Hematopoietic multipotent progenitor cell (in vitro differentiated cells): ENCODE results near the gene KIAA1328. TPM values are rescaled to one million over a fixed set of nuclear protein-coding genes. Genes with fewer than 3 reads are reported as not detected.

Source experiments
- DNase-seq, 3 donors: peaks; one replicate each; pipeline ENCODE4 v3.0.0-alpha.2; 2011 to 2015; ENCODE audit warnings: low read depth in 2 of 3, low spot score in 2 of 3
- total RNA-seq: library from RNA; depleted of rRNA; stranded (reverse); fragments of >200 nt; gene quantifications from one replicate; pipeline ENCODE4 v1.2.3, GENCODE V29; 2012

KIAA1328 gene
- total RNA-seq, 1 donor = 8.9 TPM

DNA sequence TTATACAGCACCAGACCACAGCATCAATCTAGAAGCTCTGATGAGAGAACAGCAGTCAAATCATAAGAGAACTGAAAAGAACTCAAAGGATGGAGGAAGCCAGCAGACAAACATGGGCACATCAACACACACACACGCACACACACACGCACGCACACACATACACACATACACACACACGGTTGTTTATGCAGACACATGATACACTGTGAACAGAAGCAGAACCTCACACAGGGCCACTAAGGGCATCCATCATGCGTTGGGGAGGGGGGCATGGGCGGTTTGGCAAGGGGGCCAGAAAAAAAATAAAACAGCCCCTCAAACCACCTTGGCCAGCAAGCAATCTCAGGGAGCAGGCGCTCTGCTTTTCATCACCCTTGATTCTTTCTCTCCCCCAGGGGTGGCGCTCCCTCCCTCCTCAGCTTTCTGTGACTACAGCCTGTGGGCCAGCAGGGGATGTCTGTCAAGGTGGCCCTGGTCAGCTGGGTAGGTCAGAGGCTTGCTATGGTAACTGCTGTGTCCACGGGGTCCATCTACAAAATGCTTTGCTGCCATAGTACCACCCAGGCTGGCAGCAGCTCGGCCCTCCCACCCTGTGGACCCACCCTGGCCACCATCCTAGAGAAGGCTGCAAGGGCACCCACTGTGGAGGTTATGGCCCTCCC is 418.7 kb downstream of the KIAA1328 start:
- DNase-seq = no peak

DNA sequence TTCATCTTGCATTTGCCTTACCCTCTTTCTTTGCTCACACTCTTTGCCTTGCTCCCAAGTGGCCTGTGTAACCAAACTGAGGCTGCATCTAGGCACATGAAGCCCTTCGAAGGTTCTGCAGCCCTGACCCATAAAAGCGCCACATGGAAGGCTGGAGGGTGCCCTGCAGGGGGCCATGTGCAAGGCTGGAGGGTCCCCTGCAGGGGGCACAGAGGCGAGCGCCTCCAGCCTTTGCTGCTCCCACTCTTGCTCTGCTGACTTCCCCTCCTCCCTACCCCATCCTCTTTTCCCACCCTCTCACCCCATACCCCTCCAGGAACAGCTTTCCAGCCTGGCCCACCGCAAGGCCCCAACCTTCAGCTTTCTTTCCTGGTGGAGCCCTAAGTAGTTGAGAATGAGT is 419.4 kb downstream of the KIAA1328 start:
- DNase-seq = no peak

DNA sequence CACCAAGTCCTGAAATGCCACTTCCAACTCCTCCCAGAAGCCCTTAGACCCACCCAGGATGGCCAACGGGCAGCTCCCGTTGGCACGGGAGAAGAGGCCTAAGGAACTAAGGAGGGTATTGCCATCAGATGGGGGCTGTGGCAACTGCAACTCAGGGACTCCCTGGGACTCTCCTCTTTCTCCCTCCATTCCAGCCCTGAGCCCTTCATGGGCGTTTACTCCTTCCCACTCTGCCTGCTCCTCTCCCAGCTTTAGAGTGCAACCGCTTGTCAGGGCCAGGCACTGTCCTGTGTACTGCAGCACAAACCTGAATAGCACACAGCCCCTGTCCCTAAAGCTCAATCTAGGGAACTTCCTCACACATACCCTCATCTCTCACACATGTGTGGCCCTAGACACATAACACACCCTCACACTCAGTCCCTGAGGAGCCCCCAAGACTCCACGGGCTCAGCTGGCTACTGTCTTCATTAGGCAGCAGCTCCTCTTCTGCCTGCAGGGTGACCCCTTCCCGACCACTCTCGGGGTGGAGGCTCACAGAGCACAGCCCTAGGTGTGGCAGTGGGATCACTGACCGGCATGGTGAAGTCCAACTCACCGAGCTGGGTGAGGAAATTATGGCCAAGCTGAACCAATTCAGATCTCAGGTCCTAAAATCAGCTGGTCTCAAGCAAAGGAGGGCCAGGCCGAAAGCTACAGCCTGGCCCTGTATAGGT is 420.4 kb downstream of the KIAA1328 start:
- DNase-seq = no peak

DNA sequence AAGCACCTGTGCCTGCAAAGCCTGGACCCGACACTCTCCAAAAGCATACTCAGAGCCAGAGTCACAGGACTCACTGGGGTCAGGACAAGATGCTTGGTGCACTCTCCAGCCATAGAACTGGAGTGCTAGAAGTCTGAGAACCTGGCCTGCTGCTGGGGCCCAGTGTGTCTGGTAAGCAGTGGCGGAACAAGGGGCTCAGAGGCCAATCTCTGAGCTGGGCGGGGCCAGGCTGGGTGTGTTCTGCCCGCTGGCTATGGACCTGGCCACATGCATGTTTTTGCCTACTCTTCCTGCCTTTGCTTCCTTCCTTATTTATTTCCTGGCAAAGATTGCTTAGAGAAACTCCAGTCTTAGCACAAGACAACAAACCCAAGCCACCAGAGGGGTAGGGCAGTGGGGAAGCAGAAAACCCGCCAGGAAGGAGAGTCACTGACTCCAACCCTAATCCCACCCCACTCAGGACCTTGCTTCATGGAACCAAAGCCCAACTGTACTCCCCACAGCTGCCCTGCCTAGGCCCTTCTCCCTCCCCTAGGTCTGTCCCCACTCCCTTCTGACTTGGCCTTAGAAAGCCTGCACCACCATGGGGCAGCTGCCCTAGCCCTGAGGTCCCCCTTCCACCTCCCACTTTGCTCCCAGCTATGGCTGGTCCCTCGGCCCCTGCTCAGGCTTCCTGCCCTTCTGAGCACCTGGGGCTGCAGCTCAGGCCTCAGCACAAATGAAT is 421.1 kb downstream of the KIAA1328 start:
- no peak for DNase-seq

DNA sequence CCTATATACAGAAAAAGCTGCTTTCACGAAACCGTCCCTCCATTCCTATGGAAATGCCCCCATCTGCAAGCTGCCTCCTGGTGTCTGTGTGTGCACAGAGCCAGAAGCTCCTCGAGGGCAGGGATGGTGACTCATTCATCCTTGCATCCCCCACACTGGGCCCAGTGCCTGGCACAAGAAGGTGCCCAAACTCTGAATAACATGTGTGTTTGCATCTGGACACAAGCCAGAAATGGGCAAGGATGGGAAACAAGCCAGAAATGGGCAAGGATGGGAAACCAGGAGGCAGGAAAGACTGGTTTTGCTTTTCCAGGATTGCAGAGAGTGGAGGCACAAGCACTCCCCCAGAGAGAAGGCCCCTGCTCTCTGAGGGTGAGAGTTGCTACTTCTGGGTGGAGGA is 422.8 kb downstream of the KIAA1328 start:
- no peak for DNase-seq

DNA sequence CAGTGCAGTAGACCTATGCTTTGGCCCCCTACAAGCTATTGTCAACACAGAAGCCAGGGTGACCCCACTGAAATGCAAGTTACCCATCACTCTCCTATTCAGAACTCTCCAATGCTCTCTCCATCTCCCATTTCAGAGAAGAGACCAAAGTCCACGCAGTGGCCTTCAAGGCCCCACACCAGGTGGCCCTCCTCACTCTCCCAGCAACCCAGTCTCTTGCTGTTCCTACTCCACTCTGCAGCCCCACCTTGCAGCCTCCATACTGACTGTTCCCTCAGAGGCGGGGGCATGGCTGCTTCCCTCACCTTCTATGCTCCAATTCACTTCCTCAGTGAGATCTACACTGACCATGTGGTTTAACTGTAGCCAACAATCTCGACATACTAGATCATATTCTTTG is 423.4 kb downstream of the KIAA1328 start:
- DNase-seq = no peak

DNA sequence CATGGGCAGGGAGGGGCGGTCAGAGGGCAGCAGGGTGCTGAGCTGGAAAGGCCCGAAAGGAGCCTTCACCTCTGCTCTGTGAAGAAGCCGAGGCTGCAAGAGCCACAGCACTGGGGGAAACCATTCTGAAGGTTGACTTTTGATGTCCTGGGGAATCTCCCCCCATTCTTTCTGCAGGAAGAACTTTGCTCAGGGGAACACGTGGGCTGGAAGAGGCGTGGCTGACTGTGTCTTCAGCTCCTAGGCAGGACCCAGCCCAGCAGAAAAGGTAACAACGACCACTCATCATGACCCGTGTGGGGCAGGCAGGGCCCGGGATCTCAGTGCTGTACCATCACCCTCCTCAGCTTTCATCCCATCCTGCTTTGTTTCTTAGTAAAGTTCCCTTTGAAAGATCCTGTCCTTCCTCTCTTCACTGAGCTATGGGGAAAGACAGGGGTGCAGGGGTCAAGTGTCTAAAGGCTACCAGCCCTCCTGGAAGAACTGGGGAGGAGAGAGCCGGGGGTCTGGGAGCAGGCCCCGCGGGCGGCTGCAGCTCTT is 424.0 kb downstream of the KIAA1328 start:
- no peak for DNase-seq

DNA sequence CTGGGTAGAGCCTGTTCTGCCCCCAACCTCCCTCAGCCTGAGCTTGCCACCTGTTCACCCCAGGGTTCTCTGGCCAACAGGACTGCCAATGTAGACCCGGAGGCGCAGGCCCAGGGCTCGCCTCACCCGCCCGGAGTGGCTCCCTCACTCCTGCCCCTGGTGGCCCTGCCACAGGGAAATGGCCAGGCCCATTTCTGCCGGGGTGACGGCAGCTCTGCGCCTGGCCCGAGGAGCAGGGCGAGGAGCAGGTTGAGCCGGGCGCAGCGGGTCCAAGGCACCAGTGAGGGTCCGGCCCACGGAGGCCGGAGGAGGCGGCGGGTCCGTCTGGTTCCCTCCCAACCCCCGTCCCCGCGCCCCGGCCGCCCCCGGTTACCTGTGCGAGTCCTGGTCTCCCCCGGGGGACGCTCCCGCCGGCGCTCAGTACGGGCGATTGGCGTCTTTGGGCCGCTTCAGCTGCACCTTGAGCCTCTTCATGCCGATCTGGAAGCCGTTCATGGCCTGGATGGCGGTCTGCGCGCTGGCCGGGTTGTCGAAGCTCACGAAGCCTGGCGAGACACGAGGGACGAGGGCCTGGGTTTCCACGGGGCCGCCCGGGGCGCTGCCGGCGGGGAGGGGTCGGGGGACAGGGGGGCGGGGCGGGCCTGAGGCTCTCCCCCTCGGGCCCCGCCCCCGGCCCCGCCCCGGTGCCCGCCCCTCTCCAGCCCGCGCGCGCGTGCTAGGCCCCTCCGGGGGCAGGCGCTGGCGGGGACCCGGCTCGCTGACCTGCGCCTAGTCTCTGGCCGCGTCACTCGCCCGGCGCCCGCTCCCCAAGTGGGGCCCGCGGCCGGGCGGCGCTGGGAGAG is 424.7 kb downstream of the KIAA1328 start:
- peak in 2 of 3 donors; percentile 10 to 25 for DNase-seq

DNA sequence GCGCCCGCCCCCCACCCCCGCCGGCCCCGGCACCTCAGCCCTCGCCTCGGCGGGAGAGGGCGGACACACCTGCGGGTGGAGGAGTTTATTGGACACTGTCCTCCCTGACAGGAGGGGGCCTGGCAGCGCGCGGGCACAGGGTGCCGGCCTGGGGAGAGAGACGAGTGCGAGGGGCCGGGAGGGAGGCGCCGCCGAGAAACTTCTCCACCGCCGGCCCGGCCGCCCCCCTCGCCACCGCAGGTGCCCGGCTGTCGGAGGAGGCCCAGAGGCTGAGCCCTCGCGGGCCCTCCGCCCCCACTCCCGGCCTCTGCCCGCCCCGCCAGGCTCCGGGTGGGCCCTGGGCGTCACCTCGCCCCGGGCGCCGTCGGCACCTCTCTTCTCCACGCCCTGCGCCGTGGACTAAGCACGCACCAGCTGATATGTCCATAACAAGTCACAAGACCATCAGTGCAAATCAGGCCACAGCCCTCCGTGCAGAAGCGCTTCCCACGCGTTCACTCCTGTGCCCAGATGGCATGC is 425.4 kb downstream of the KIAA1328 start:
- DNase-seq = peak in 1 of 3 donors; percentile 3

DNA sequence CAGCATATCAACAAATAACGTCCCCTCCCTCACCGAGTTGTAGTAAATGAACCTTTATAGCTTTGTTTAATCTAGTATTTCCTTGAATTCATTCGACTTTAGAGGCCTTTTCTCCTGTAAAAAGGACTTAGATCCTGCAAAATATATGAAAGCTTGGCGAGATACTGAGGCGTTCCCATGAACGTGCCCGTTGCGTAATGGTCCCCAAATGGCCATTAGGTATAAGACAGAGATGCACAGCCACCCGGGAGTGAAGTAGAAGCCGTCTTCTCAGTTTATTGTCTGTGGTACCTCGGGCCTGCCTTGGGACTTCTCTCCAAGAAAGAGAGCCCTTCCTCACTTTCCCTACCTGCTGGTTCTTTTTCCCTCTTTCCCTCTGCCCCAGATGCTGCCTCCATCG is 426.0 kb downstream of the KIAA1328 start:
- DNase-seq = no peak

DNA sequence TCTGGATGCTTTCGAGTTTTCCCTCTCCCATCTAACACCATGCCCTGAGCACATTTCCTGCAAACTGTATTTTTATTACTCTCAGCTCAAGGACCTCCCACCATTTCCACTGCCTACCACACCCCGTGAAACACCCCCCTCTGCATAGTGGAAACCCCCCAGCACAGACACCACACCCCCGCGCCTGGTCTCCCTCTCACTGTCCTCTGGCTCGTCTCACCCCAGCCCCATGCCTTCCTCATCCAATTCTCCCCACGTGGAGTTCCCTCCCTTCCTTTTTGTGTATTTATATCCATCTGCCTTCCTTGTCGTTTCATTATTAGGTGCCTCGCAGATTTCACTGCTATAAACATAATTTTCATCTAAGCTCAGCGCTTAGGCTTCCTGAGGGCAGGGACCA is 429.2 kb downstream of the KIAA1328 start:
- no peak for DNase-seq

DNA sequence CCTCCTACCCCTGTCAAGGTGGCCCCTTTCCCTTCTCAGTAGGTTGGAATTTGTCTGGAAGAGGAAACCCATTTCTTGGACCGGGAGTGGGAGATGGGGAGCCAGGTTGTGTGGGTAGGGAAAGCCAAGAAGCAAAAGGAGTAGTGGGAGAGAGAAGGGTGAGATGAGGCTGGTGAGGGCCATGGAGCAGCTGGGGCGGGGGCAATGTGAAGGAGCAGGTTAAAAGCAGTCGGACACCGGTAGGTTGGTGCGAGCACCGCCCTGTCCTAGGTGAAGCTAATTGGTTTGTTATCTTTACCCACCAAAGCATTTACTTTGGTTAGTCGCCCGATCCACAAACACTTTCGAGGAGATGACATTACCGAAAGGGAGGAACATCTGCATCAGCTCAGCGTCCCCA is 429.9 kb downstream of the KIAA1328 start:
- DNase-seq = no peak

DNA sequence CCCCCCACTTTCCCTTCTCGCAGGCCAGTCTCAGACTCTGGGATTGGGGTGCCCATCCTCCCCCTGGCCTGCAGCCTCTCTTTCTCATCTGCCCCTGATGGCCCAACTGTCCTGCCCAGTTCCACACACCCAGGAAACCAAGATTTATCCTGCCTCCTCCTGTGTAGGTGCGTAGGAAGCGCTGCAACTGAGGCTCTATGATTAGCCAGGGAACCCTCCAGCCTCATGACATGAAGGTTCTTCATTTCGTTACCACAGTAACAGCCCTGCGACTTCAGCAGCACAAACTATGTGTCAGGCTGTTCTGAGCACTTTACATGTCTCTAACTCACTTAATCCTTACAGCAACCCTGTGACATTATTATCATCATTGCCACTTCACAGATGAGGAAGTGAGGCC is 430.8 kb downstream of the KIAA1328 start:
- DNase-seq = no peak

DNA sequence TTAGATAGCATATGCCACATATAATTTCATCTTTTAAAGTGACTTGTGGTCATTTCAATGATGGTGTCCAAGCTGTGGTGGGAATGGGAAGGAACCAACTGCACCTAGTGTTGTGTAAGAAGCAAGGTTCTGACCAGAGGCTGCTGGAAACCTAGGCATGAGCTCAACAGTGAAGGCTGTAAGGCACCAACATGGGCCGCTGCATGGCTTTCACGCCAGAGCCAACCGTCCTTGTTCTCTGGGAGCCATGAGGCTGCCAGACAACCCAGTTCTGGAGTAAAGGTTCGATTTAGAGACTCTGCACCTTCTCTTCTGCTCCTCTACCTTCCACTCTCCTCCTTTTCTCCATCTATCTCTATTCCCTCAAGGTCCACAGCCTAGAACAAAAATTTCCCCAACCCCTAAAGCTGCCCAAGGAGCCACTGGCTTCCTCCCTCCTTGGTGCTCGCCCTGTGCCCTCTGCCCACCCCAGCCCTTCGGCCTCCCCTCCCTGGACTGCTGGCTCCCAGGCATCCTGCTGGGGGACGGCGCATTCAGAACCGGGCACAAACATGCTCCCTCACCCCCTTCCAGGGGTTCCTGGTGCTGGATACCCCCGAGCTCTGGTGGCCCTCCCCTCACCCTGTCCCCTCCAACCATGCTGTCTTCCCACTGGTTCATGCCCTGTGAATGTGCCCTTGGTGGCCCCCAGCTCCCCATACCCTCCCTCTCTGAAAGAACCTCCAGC is 431.6 kb downstream of the KIAA1328 start:
- DNase-seq = no peak

DNA sequence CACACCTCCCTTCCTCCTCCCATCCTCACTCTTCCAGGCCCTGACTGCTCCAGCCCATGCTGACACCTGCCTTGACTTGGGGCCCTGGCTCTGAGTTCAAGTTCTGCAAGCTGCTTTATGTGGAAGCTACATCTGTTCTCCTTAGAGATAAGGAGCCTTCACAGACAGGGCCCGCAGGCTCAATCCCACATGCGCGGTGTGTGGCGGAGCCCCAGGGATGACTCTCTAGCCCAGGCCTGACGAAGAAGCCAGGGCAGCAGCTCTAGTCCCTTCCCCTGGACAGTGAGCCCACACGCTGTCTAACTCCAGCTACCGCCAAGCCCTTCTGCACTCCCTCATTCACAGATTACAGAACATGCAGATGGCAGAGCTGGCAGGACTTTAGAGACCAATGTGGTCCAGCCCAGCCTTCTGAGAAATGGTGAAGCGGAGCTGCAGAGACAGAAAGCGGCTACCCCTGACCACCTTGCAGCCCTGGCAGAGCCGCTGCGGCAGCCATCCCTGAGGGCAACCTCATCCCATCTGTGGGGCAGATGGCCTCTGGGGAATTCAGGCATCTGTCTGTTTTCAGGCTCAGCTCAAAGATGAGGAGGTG is 432.4 kb downstream of the KIAA1328 start:
- no peak for DNase-seq

DNA sequence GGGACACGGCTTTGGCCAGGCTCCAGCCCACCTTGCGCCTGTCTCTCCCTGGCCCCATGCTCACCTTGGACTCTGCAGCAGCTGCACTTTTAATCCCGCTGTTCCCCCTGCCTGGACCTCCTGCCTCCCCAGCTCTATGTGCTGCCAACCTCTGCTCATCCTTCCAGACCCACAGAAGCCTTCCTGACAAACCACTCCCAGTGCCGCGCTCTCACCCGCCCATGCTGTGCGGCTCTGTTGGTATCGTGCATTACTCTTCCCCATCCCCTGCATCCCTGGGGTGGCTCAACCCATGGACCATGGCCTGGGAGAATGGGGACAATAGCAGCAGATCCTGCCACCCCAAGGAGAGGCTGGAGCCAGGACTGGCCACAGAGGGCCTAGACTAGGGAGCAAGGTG is 433.1 kb downstream of the KIAA1328 start:
- no peak for DNase-seq

DNA sequence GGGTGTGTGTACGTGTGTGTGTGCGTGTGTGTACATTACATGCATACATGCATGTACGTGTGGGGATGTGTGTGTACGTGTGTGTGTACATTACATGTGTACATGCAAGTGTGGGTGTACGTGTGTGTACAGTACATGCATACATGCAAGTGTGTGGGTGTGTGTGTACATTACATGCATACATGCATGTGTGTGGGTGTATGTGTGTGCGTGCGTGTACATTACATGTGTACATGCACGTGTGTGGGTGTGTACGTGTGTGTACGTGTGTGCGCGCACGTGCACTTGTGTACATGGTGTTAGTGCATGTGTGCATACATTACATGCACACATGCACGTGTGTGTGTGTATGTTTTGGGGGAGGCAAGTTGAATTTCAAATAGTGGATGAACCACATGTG is 436.0 kb downstream of the KIAA1328 start:
- no peak for DNase-seq

DNA sequence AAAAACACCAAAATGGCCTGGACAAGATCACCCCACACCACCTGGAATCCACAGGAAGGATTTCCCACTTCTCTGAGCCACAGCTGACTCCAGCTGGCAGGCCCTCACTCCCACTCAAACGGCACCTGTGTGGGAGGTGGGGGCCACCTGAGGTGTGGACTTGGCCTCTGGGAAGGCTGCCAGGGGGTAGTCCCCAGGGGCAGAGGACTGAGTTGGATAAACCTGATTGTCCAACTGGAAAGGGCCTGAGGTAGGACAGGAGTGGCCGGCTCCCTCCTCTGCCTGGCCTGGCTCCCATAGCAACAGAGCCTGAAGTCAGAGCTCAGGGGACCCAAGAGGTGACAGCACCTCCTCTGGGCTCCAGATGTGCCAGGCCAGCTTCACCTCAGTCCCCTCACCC is 436.5 kb downstream of the KIAA1328 start:
- DNase-seq = no peak

DNA sequence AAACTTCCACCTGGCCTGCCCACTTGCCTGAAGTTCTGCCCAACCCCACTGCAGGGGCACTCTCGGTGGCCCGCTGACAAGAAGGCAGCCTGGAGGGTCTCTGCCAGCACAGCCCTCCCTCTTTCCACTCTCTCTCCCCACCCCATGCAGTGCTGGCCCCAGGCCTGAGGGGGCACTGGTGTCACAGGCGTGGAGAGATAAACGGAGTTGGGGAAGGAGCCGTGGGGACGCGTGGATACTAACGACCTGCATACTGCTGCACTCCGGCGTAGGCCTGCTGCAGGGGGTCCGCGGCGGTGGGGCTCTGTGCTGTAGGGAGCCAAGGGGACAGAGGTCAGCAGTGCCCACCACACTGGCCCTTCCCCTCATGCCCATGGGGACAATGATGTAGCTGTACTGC is 437.4 kb downstream of the KIAA1328 start:
- DNase-seq = peak in 1 of 3 donors; percentile 15
